Anterior cingulate cortex (tissue), 58 donors: ENCODE data around the gene RAC3.

Experiments used
- DNase-seq, 58 donors: peaks; one replicate each; lab custom pipeline; 2025; lab: John Stamatoyannopoulos, UW

RAC3 gene

GRCh38 chr17:82011617-82012187 lies 19.8 kb upstream of the RAC3 start:
- no peak for DNase-seq

DNA sequence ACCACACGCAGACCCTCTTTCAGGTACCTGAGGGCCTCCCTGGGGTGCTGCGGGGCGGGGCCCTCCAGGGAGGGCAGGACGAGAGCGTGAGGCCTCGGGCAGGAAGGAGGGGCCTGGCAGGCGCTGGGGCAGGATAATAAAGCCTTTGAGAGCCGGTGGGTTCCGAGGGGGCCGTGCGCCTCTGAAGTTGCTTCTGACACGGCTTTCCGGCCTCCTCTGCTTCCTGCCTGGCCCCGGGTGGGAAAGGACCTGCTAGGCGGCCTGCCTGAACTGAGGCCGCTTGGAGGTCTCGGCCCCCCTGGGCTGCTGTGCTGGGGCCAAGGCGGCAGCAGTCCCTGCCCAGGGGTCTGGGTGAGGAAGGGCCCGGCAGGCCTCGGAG lies 19.2 kb upstream of the RAC3 start:
- no peak for DNase-seq

GRCh38 chr17:82012640-82013295 lies 18.7 kb upstream of the RAC3 start:
- DNase-seq, result no peak

GRCh38 chr17:82013341-82013740 lies 18.1 kb upstream of the RAC3 start:
- DNase-seq, result peak in 35 of 58 donors; percentile 8 to 70 (median 50)

DNA sequence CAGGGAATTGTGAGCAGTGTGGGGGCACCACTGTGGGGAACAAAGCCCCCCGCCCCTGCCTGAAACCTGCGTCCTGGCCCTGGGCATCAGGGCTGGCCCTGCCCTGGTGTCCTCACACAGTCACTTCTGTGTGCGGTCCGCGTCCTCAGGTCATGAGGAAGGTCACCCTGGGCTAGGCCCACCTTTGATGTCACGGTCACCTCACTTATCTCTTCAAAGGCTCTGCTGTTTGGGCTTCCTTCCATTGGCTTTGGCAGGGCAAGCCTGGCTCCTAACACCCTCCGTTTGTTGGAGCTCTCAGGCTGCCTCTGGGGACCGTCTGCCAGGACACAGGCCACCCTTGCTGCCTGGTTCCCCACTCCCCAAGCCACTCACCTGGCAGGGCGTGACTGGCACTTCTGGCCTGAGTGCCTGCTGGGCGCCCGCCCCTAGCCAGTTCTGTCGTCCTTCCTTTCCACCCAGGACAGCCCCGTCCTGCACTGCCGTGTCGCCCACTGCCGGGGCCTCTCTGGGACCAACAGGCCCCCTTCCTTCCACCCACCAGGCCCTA lies 17.6 kb upstream of the RAC3 start:
- DNase-seq, result no peak

GRCh38 chr17:82014432-82014831 lies 17.0 kb upstream of the RAC3 start:
- DNase-seq, result peak in 17 of 58 donors; percentile 14 to 56 (median 32)

DNA sequence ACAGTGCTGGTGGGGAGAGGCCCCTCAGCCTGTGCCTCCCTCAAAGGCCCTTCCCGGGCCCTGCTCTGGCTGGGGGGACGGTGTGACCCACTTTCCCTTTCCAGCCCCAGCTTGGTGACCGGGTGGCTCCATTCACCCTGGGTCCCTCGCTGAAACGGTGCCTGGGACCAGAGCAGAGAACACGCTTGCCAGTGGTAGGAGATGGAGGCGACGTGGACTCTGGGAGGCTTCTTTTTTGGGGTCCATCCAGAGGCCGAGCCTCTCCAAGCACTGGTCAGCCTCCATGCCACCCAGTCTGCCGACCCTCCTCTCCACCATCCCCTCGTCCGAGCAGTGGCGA lies 16.5 kb upstream of the RAC3 start:
- no peak for DNase-seq

DNA sequence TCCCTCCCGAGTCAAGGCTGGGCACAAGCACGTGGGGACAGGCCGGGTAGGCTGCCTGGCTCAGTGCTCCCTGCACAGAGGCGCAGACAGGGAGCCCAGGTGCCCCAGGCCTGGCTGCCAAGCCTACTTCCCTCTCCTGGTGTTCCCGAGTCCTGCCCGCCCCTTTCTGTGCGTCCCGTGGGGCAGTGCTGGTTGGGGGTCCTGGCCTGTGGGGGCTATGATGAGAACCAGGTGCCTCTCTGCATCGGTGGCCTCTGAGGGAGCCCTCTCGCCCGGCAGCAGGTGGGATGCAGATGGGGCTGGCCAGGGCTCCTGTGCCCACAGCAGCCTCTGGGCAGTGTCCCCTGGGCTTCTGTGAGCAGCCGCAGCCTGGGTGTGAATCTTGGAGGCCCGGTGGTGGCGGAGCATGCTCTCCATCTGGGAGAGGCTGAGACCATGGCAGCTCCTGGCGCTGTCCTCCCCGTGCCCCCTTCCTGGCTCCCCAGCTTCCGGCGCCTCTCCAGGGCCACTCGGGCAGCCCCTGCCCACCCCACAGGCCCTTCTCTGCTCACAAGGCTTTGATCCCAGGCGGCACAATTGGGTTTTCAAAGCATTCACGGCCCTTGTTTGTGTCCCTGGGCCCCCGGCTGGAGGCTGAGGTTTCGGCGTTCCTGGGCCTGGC lies 16.0 kb upstream of the RAC3 start:
- no peak for DNase-seq

DNA sequence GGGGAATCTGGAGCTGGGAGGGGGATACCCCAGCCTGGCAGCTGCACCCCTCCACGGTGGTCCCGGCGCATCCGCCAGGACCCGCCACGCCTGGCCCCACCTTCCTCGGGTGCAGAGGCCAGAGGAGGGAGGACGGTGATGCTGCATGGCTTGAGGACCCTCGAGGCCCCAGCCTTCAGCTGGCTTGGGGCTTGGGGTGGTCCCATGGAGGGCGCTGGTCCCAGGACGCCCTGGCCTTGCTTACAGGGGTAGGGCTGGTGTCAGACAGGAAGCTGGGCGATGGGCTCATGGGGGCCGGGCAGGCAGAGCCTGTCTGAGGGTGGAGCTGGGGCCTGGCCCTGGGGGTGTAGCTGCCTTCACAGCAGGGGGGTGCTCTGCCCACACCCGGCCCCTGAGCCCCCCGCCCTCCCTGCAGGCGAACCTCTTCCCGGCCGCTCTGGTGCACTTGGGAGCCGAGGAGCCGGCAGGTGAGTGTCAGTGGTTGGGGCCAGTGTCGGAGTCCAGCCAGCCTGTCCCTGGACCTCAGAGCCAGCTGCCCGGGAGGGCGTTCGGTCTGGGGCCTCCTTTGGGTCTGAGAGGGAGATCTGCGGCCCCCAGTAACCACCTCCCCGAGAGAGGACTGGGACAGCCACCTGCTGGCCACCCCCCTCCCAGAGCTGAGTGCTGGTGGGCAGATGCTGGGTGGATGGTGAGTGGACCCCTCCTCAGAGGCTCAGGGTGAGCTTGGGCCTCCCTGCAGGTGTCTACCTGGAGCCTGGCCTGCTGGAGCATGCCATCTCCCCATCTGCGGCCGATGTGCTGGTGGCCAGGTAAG lies 15.2 kb upstream of the RAC3 start:
- DNase-seq, result no peak

DNA sequence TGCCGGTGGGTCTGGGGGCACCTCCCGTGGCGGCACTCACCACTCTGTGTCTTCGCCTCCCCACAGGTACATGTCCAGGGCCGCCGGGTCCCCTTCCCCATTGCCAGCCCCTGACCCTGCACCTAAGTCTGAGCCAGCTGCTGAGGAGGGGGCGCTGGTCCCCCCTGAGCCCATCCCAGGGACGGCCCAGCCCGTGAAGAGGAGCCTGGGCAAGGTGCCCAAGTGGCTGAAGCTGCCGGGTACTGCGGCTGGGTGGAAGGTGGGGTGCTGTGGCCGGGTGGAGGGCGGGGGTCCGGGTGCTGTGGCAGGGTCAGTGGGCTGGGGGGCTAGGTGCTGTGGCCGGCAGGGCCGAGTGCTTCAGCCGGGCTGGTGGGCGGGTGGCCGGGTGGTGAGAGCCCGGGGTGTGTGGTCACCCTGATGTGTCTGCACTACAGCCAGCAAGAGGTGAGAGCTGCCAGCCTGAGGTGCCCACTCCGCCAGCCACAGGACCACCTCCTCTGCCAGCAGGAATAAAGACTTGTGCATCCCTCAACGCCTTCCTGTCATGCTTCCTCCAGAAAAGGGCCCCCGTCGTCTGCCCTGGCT lies 14.5 kb upstream of the RAC3 start:
- DNase-seq, result no peak

GRCh38 chr17:82017612-82018151 lies 13.8 kb upstream of the RAC3 start:
- DNase-seq, result no peak

GRCh38 chr17:82018152-82018988 lies 13.1 kb upstream of the RAC3 start:
- DNase-seq, result no peak

DNA sequence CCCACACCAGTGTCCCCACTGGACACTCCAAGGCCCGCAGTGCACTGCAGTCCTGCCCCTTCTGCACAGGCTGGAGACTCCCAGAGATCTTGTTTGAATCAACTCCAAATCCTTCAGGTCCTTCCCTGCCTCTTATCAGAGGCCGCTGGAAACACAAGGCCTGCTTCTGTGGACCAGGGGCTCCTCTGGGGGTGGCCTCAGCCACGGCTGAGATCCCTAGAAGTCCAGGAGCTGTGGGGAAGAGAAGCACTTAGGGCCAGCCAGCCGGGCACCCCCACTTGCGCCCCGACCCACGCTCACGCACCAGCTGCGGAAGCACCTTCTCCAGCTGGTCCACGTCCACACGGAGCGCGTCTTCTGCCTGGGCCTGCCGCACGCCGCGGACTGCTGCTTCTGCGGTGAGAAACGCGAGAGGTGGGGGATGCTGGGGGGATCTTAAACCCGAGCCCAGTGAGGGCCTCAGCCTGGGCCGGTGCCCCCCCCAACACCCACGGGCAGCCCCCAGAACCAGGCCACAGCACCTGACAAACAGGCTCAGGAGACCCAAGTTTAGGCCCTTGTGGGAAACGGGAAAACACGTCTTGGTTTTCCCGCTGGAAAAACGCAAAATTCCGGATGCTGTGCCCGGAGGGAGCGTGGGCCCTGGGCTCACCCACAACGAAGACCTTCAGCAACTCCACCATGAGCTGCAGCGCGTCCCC lies 12.3 kb upstream of the RAC3 start:
- DNase-seq, result no peak

- peak in 9 of 58 donors; percentile 14 to 60 (median 21) for DNase-seq
Measured at GRCh38 chr17:82019690-82020571, 11.5 kb upstream of the RAC3 start.

GRCh38 chr17:82020572-82021106 lies 10.8 kb upstream of the RAC3 start:
- peak in 2 of 58 donors; percentile 32 to 48 for DNase-seq

GRCh38 chr17:82021107-82021899 lies 10.2 kb upstream of the RAC3 start:
- peak in 52 of 58 donors; percentile 6 to 82 (median 60) for DNase-seq

GRCh38 chr17:82021900-82022309 lies 9.6 kb upstream of the RAC3 start:
- no peak for DNase-seq
